Adrenal gland (tissue), 5 donors: ENCODE measurements around the gene GDF11.

Experiments used
- POLR2A ChIP-seq, 2 donors: fragments of 450-650 bp; IDR thresholded peaks; one replicate each; pipeline ENCODE4 v1.6.1; 2017; ENCODE audit warnings: antibody characterized with exemption in 2 of 2, mild to moderate bottlenecking in 2 of 2, moderate library complexity in 1 of 2
- TF ChIP-seq, protein P1 (sequence below), 6 experiments: fragments of 450-650 bp in 4 of 6; fragments of 200-600 bp in 2 of 6; sonication (generic) in 1 of 6; IDR thresholded peaks; 1 replicate in 5 of 6; 2 replicates in 1 of 6; pipeline versions ENCODE4 v1.5.1 to v1.8.0; 2016 to 2021; ENCODE audit warnings: antibody characterized with exemption in 6 of 6, mild to moderate bottlenecking in 2 of 6, moderate library complexity in 1 of 6
- donor health status: DM: no; HTN: no; CAD: no.

GRCh38 chr12:55720894-55721444 lies 22.0 kb upstream of the GDF11 start:
- TF ChIP-seq, protein P1, sequence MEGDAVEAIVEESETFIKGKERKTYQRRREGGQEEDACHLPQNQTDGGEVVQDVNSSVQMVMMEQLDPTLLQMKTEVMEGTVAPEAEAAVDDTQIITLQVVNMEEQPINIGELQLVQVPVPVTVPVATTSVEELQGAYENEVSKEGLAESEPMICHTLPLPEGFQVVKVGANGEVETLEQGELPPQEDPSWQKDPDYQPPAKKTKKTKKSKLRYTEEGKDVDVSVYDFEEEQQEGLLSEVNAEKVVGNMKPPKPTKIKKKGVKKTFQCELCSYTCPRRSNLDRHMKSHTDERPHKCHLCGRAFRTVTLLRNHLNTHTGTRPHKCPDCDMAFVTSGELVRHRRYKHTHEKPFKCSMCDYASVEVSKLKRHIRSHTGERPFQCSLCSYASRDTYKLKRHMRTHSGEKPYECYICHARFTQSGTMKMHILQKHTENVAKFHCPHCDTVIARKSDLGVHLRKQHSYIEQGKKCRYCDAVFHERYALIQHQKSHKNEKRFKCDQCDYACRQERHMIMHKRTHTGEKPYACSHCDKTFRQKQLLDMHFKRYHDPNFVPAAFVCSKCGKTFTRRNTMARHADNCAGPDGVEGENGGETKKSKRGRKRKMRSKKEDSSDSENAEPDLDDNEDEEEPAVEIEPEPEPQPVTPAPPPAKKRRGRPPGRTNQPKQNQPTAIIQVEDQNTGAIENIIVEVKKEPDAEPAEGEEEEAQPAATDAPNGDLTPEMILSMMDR (IDR thresholded peaks at IDR 0.05): peak; percentile 28 to 71 (median 64)
- TF ChIP-seq POLR2A (IDR thresholded peaks at IDR 0.05): peak in 1 of 2 donors; percentile 16
